Retina (tissue), 1 donor: Measurements from ENCODE around the gene GLRA1.
"Not testable (repeated sequence)": the region's sequence is repeated elsewhere in the genome, so short reads cannot be mapped to it uniquely, and the experiment has no call there.

Experiments used
- DNase-seq: peaks from one replicate; pipeline ENCODE4 v3.0.0-alpha.2; 2016

GLRA1 gene

GRCh38 chr5:151880324-151880723, 44.3 kb downstream of the GLRA1 start:
- DNase-seq = no peak

- no peak for DNase-seq
Measured at GRCh38 chr5:151873701-151874100, 51.0 kb downstream of the GLRA1 start.

- no peak for DNase-seq
Measured at GRCh38 chr5:151872701-151873100, 52.0 kb downstream of the GLRA1 start.

GRCh38 chr5:151870820-151871219, 53.8 kb downstream of the GLRA1 start:
- no peak for DNase-seq

GRCh38 chr5:151870271-151870670, 54.4 kb downstream of the GLRA1 start:
- DNase-seq = no peak

GRCh38 chr5:151869843-151870242, 54.8 kb downstream of the GLRA1 start:
- no peak for DNase-seq

- no peak for DNase-seq
Measured at GRCh38 chr5:151868451-151868850, 56.2 kb downstream of the GLRA1 start.

GRCh38 chr5:151864061-151864748, 60.4 kb downstream of the GLRA1 start:
- peak; percentile 62 for DNase-seq

- no peak for DNase-seq
Measured at GRCh38 chr5:151863566-151863965, 61.1 kb downstream of the GLRA1 start.

- no peak for DNase-seq
Measured at GRCh38 chr5:151862811-151863472, 61.7 kb downstream of the GLRA1 start.

GRCh38 chr5:151860867-151861266, 63.8 kb downstream of the GLRA1 start:
- DNase-seq = not testable (repeated sequence)

- no peak for DNase-seq
Measured at GRCh38 chr5:151856861-151857260, 67.8 kb downstream of the GLRA1 start.

GRCh38 chr5:151855701-151856100, 69.0 kb downstream of the GLRA1 start:
- DNase-seq = no peak

GRCh38 chr5:151847871-151848270, 76.8 kb downstream of the GLRA1 start:
- no peak for DNase-seq

GRCh38 chr5:151846765-151847164, 77.9 kb downstream of the GLRA1 start:
- DNase-seq = no peak

GRCh38 chr5:151832843-151833242, 91.8 kb downstream of the GLRA1 start:
- DNase-seq = not testable (repeated sequence)

GRCh38 chr5:151829370-151829769, 95.3 kb downstream of the GLRA1 start:
- DNase-seq = no peak

GRCh38 chr5:151825445-151825844, 99.2 kb downstream of the GLRA1 start:
- peak; percentile 73 for DNase-seq

- DNase-seq = no peak
Measured at GRCh38 chr5:151822141-151822540, 102.5 kb downstream of the GLRA1 start.

- no peak for DNase-seq
Measured at GRCh38 chr5:151820903-151821302, 103.7 kb downstream of the GLRA1 start.

GRCh38 chr5:151820271-151820670, 104.4 kb downstream of the GLRA1 start:
- no peak for DNase-seq

- no peak for DNase-seq
Measured at GRCh38 chr5:151819830-151820229, 104.8 kb downstream of the GLRA1 start.

GRCh38 chr5:151815051-151815450, 109.6 kb downstream of the GLRA1 start:
- DNase-seq = no peak

GRCh38 chr5:151812757-151813309, 111.8 kb downstream of the GLRA1 start:
- no peak for DNase-seq
